Left ventricle myocardium superior (tissue), 1 donor: ENCODE data around the gene ARHGAP30. TPM values are rescaled to one million over a fixed set of nuclear protein-coding genes. Genes with fewer than 3 reads are reported as not detected.

Experiments
- ATAC-seq: fragments of 200-7000 bp; cut with Tn5 transposase; one replicate; pipeline ENCODE4 v1.9.1; 2020; ENCODE audit warnings: mild to moderate bottlenecking, moderate library complexity
- DNase-seq: peaks from one replicate; pipeline ENCODE4 v3.0.0-alpha.2; 2020
- intact Hi-C: fragments of 100-400 bp; cut with micrococcal nuclease; formaldehyde crosslinking; loops from one replicate; pipeline ENCODE4 v1.11.0; 2022
- total RNA-seq: library from RNA; stranded (reverse); fragmentation: NEBNext Ultra II Directional; extraction: Animal tissue kit (Norgen Biotek cat#: 25700); gene quantifications from one replicate; pipeline ENCODE4 v1.2.1, GENCODE V29; 2021
- donor health status: DM: no; HTN: yes; CAD: no; lungs with severe emphysema.

ARHGAP30 gene
- total RNA-seq, 1 donor from 2014 or later, result 3.7 TPM

- intact Hi-C loops, result loop anchor here (10.0 kb wide), 1 partner anchor 97 kb away; no protein-coding TSS in a partner anchor
- DNase-seq (no peak), ATAC-seq (no peak)
These were observed 22.3 kb upstream of the ARHGAP30 start for GRCh38 chr1:161091796-161092507.

- intact Hi-C loops, result loop anchor here (10.0 kb wide), 1 partner anchor 96 kb away; no protein-coding TSS in a partner anchor
- no peak for ATAC-seq
- no peak for DNase-seq
These were observed 21.4 kb upstream of the ARHGAP30 start for GRCh38 chr1:161091093-161091492.

- ATAC-seq (no peak), DNase-seq (no peak)
- intact Hi-C loops, result loop anchor here (10.0 kb wide), 1 partner anchor 96 kb away; no protein-coding TSS in a partner anchor
These were observed 20.9 kb upstream of the ARHGAP30 start for GRCh38 chr1:161090617-161091016.

GRCh38 chr1:161089938-161090337 lies 20.2 kb upstream of the ARHGAP30 start:
- intact Hi-C loops, result loop anchor here (10.0 kb wide), 1 partner anchor 95 kb away; no protein-coding TSS in a partner anchor
- ATAC-seq (no peak), DNase-seq (no peak)

- intact Hi-C loops, result no loop called here
- DNase-seq, result no peak
- ATAC-seq, result no peak
These were observed 19.7 kb upstream of the ARHGAP30 start, which contains the start of gene NECTIN4 for GRCh38 chr1:161089251-161089924. TSS of gene NECTIN4 (minus strand) at chr1:161089558. CDS start at chr1:161089296, 262 bp downstream.

- intact Hi-C loops, result no loop called here
- DNase-seq (no peak), ATAC-seq (no peak)
These were observed 19.0 kb upstream of the ARHGAP30 start for GRCh38 chr1:161088587-161089110.

- intact Hi-C loops, result no loop called here
- ATAC-seq (no peak), DNase-seq (no peak)
These were observed 16.8 kb upstream of the ARHGAP30 start for GRCh38 chr1:161086457-161086856.

- intact Hi-C loops, result no loop called here
These were observed 15.5 kb upstream of the ARHGAP30 start for GRCh38 chr1:161085165-161085564.

GRCh38 chr1:161084597-161084988 lies 14.9 kb upstream of the ARHGAP30 start:
- no peak for ATAC-seq
- no peak for DNase-seq
- intact Hi-C loops, result no loop called here

More at GRCh38 chr1:161085165-161085564, 15.5 kb upstream of the ARHGAP30 start:
- ATAC-seq (no peak), DNase-seq (no peak)

- no peak for DNase-seq
- no peak for ATAC-seq
These were observed 14.3 kb upstream of the ARHGAP30 start for GRCh38 chr1:161083748-161084596.

GRCh38 chr1:161082996-161083747 lies 13.5 kb upstream of the ARHGAP30 start:
- intact Hi-C loops, result no loop called here
- ATAC-seq (peak; percentile 94), DNase-seq (peak; percentile 71)

More at GRCh38 chr1:161083748-161084596, 14.3 kb upstream of the ARHGAP30 start:
- intact Hi-C loops, result no loop called here

- intact Hi-C loops, result no loop called here
- ATAC-seq, result no peak
- DNase-seq, result no peak
These were observed 12.8 kb upstream of the ARHGAP30 start for GRCh38 chr1:161082483-161082882.

- DNase-seq (no peak), ATAC-seq (no peak)
- intact Hi-C loops, result no loop called here
These were observed 11.8 kb upstream of the ARHGAP30 start for GRCh38 chr1:161081519-161081918.

GRCh38 chr1:161080441-161081405 lies 11.0 kb upstream of the ARHGAP30 start:
- no peak for DNase-seq
- intact Hi-C loops, result no loop called here
- ATAC-seq, result no peak

- intact Hi-C loops, result no loop called here
- ATAC-seq, result no peak
- no peak for DNase-seq
These were observed 9.9 kb upstream of the ARHGAP30 start for GRCh38 chr1:161079436-161080110.

GRCh38 chr1:161077426-161077825 lies 7.7 kb upstream of the ARHGAP30 start:
- no peak for DNase-seq
- no peak for ATAC-seq

GRCh38 chr1:161076410-161076809 lies 6.7 kb upstream of the ARHGAP30 start:
- DNase-seq, result no peak
- intact Hi-C loops, result no loop called here
- no peak for ATAC-seq

More at GRCh38 chr1:161077426-161077825, 7.7 kb upstream of the ARHGAP30 start:
- intact Hi-C loops, result no loop called here
